Adrenal gland (tissue), 12 donors: ENCODE data around the gene UPK2. TPM values are rescaled to one million over a fixed set of nuclear protein-coding genes. Genes with fewer than 3 reads are reported as not detected.

Source experiments
- DNase-seq, 7 donors: peaks; one replicate each; pipeline ENCODE4 v3.0.0-alpha.2; 2019 to 2020
- H3K27ac ChIP-seq, 5 donors: fragments of 200-600 bp; sonication (generic) in 4 of 5; 1 replicate in 3 of 5; 2 replicates in 2 of 5; pipeline versions ENCODE4 v1.5.1 to v1.8.0; 2016 to 2020; ENCODE audit warnings: mild to moderate bottlenecking in 1 of 5
- H3K27me3 ChIP-seq: fragments of 200-600 bp; 2 replicates; pipeline ENCODE4 v1.8.0; 2021
- H3K36me3 ChIP-seq, 2 donors: fragments of 200-600 bp; replicated peaks in 1 of 2; 1 replicate in 1 of 2; 2 replicates in 1 of 2; pipeline versions ENCODE4 v1.5.1 to v1.8.0; 2018 to 2022
- H3K4me1 ChIP-seq, 2 donors: fragments of 200-600 bp; replicated peaks in 1 of 2; 1 replicate in 1 of 2; 2 replicates in 1 of 2; pipeline versions ENCODE4 v1.5.1 to v1.8.0; 2018 to 2021
- H3K4me3 ChIP-seq, 4 donors: fragments of 200-600 bp; sonication (generic) in 3 of 4; one replicate each; pipeline ENCODE4 v1.5.1; 2016 to 2018
- H3K9me3 ChIP-seq, 3 donors: fragments of 200-600 bp; sonication (generic) in 1 of 3; replicated peaks in 1 of 3; 1 replicate in 2 of 3; 2 replicates in 1 of 3; pipeline versions ENCODE4 v1.5.1 to v1.8.0; 2016 to 2021
- POLR2A ChIP-seq, 2 donors: fragments of 450-650 bp; IDR thresholded peaks; one replicate each; pipeline ENCODE4 v1.6.1; 2017; ENCODE audit warnings: antibody characterized with exemption in 2 of 2, mild to moderate bottlenecking in 2 of 2, moderate library complexity in 1 of 2
- WGBS, 4 donors: extraction: QIAGEN DNeasy Blood & Tissue Kit in 2 of 4; methylation state at CpG; one replicate each; pipeline versions ENCODE4 v1.1.5 to v1.1.7; 2013 to 2017; 5-methylcytosine and 5-hydroxymethylcytosine counted together
- intact Hi-C, 2 donors: fragments of 100-400 bp; cut with DNase I; formaldehyde crosslinking; loops; one replicate each; pipeline versions ENCODE4 v1.14.1 to v1.15.0; 2022 to 2023
- polyA plus RNA-seq, 3 donors: library from polyadenylated mRNA; stranded (reverse); fragments of 200-250 nt in 2 of 3; fragments of 350-450 nt in 1 of 3; fragmentation: Illumina TruSeq in 1 of 3; extraction: RNeasy Lipid Tissue Mini Kit (QIAGEN cat#74804) in 1 of 3; gene quantifications; one replicate each; pipeline ENCODE4 v1.2.3, GENCODE V29; 2013 to 2014
- total RNA-seq, 9 donors: library from RNA; depleted of rRNA in 4 of 9; stranded (reverse); fragments of >200 nt in 4 of 9; fragments of 120-200 nt in 1 of 9; fragmentation: NEBNext Ultra II Directional in 1 of 9; extraction: Animal tissue kit (Norgen Biotek cat#: 25700) in 1 of 9; gene quantifications; one replicate each; pipeline versions ENCODE4 v1.1.0 to v1.2.4, GENCODE V29; 2013 to 2023
- TF ChIP-seq, protein P1 (sequence below), 6 experiments: fragments of 450-650 bp in 4 of 6; fragments of 200-600 bp in 2 of 6; sonication (generic) in 1 of 6; IDR thresholded peaks; 1 replicate in 5 of 6; 2 replicates in 1 of 6; pipeline versions ENCODE4 v1.5.1 to v1.8.0; 2016 to 2021; ENCODE audit warnings: antibody characterized with exemption in 6 of 6, mild to moderate bottlenecking in 2 of 6, moderate library complexity in 1 of 6
- donor health status: healthy with polysubstance abuse.
- donor health status: Bipolar disorder and iron deficiency.
- donor health status: DM: yes; HTN: yes; CAD: no.
- donor health status: DM: no; HTN: no; CAD: no.
- donor health status: DM: no; HTN: no; CAD: no.
- donor health status: DM: yes; HTN: yes; CAD: no.

The UPK2 gene
- total and polyA plus RNA-seq, 12 donors, result 0.39 to 1.0 (median 0.64) TPM; not detected in 9

DNA sequence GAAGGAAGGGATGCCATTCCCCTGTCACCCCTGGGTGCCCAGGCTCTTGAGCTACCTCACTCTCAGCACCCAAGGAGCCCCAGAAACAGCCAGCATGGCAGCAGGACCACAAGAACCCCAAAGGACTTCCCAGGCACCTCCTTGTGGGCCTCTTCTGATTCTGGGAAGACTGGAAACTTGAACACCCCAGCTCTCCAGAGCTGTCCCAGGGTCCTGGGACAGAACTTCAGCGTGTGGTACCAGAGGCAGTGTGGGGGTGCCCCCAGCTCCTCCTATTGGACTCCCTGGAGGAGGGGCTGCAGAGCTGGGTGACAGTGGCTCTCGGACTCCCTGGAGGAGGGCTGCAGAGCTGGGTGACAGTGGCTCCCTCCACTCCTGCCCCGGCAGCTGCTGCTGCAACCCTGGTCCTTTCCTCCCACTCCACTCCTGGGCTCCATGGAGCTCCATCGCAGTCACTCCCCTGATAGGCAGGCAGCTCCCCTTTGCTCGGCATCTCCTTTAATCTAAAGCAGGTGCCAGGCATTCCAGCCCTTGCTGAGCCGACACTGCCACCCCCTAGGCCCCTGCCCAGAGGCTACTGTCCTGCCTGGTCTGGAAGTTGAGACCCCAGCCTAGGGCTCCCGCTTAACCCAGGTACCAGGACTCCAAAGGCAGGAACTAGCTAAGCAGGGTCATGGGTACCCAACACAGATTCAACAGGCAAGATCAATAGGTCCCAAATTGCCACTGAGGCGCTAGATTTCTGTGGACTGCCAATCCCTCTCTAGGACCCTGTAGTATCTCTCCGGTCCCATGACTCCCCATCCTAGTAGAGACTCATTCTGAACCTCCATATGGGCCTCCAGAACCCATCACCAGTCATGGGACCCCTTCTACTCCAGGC, 33.1 kb upstream of the UPK2 start:
- intact Hi-C loops, result no loop called here
- TF ChIP-seq, protein P1, sequence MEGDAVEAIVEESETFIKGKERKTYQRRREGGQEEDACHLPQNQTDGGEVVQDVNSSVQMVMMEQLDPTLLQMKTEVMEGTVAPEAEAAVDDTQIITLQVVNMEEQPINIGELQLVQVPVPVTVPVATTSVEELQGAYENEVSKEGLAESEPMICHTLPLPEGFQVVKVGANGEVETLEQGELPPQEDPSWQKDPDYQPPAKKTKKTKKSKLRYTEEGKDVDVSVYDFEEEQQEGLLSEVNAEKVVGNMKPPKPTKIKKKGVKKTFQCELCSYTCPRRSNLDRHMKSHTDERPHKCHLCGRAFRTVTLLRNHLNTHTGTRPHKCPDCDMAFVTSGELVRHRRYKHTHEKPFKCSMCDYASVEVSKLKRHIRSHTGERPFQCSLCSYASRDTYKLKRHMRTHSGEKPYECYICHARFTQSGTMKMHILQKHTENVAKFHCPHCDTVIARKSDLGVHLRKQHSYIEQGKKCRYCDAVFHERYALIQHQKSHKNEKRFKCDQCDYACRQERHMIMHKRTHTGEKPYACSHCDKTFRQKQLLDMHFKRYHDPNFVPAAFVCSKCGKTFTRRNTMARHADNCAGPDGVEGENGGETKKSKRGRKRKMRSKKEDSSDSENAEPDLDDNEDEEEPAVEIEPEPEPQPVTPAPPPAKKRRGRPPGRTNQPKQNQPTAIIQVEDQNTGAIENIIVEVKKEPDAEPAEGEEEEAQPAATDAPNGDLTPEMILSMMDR (IDR thresholded peaks at IDR 0.05), result no peak
- TF ChIP-seq POLR2A (IDR thresholded peaks at IDR 0.05), result no peak
- Histone ChIP-seq H3K4me1 (peaks cover 61 to 65% of the 10 kb centered on the region in 2 donors), H3K27me3 (no peaks in the 10 kb centered on the region), H3K4me3 (peak overlapping the region in 3 of 4 donors; percentile 35 to 89 (median 80)), H3K27ac (peak overlapping the region; percentile 87 to 98 (median 97)), H3K36me3 (no peaks in the 10 kb centered on the region), H3K9me3 (no peaks in the 10 kb centered on the region)
- 18 to 39% (median 31%) methylated on average over 2 to 9 of the region's 9 CpGs for WGBS, 4 donors
- DNase-seq, result peak in 3 of 7 donors; percentile 28 to 34 (median 32)

DNA sequence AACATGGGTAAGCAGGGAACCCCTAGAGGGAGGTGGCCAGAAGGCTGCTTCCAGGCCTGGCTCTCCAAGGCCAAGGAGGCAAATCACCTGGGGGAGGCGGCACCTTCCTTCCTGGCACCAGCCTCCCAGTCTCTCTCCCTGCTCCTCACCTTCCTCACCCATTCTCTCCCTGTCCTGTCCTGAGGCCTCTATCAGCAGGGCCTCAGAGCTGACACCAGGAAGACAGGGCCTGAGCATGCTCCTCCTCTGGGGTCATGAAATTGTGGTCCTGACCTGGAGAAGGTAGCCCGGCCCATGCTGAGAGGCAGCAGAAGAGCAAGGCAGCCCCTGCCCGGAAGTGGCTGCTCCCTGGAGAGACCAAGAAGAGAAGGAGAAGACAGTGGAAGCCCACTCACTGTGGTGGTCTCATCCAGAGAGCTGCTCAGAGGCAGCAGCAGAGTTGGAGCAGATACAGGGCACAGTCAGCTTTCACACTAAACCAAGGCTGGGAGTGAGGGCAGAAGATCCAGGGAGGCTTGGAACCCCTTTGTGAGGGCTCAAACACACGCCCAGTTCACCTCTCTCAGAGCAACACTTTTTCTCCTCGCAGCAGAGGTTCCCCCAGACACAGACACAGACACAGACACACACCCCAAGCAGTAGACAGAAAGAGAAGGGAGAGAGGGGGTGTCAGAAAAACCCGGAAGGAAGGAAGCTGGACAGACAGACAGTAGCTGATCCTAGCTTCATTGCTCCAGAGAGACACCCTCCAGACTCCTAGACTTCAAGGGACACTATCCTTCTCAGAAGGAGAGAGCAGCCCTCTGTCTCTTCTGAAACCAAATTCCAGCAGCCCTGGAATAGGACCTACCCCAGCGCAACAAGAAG, 32.1 kb upstream of the UPK2 start:
- WGBS, 4 donors, result 4 to 11% (median 7%) methylated on average over 4 to 7 of the region's 7 CpGs
- peaks cover 52 to 57% of the 10 kb centered on the region in 2 donors for H3K4me1 ChIP-seq
- DNase-seq, result no peak
- H3K27me3 ChIP-seq, result no peaks in the 10 kb centered on the region
- peak overlapping the region; percentile 87 to 98 (median 97) for H3K27ac ChIP-seq
- TF ChIP-seq, protein P1 (IDR thresholded peaks at IDR 0.05), result no peak
- no peak for TF ChIP-seq POLR2A (IDR thresholded peaks at IDR 0.05)
- intact Hi-C loops, result loop anchor here in 1 of 2 donors (2.0 kb wide), 1 partner anchor 13 kb away; no protein-coding TSS in a partner anchor
- H3K9me3 ChIP-seq, result no peaks in the 10 kb centered on the region
- H3K4me3 ChIP-seq, result peak overlapping the region; percentile 74 to 96 (median 84)
- no peaks in the 10 kb centered on the region for H3K36me3 ChIP-seq

DNA sequence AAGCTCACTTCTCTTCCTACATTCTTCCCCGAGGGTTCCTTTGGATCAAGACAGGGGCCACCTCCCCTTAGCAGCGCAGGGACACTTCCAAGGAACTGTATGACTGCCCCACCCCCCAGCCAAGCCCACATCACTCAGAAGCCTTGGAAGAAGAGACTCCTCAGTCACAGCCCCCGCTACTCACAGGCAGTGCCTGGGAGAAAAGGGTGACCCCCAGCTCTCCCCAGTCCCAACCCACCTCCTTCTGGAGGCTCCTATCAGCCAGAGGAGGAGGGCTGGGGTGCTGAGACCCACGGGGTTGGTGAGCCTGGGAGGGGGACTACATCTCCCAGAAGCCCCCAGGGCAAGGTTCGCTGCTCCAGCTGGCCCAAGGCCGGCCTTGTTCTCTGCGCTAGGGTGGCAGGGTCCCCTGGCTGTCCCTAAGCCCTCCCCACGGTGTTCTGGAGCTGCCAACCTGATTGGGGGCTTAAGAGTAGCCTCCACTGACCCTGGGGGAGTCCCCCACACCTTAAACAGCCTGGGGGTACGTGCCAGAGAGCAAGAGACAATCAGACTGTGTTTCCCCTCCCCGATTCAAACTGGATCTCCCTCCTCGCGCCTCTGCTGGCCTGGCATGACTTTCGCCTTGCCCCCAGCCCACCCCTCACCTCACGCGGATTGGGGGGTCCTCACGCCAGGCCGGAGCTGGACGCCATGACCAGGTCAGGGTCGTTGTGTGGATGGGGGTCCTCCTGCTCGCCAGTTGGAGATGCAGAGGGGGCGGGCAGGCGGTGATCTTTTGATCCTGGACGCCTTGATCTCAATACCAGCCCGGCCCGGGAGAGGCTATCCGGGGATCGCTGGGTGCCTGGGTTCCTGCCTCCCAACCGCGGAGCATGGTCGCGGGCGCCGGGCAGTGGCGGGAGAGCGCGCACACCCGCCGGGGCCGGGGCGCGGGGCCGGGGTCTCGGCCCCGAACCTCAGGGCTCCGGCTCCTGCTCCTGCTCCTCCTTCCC, 31.2 kb upstream of the UPK2 start:
- Histone ChIP-seq H3K27me3 (no peaks in the 10 kb centered on the region), H3K9me3 (no peaks in the 10 kb centered on the region), H3K36me3 (no peaks in the 10 kb centered on the region), H3K27ac (peak overlapping the region; percentile 87 to 98 (median 97)), H3K4me3 (peak overlapping the region; percentile 74 to 96 (median 84)), H3K4me1 (peaks cover 44 to 49% of the 10 kb centered on the region in 2 donors)
- DNase-seq, result peak in 5 of 7 donors; percentile 53 to 74 (median 58)
- intact Hi-C loops, result loop anchor here in 1 of 2 donors (2.0 kb wide), 1 partner anchor 14 kb away; no protein-coding TSS in a partner anchor
- WGBS, 4 donors, result 0 to 1% (median 0%) methylated on average over 13 to 45 of the region's 45 CpGs
- no peak for TF ChIP-seq POLR2A (IDR thresholded peaks at IDR 0.05)
- TF ChIP-seq, protein P1 (IDR thresholded peaks at IDR 0.05), result no peak
